Adrenal gland (tissue), 5 donors: ENCODE data around the gene WSCD2.

Experiments
- POLR2A ChIP-seq, 2 donors: fragments of 450-650 bp; IDR thresholded peaks; one replicate each; pipeline ENCODE4 v1.6.1; 2017; ENCODE audit warnings: antibody characterized with exemption in 2 of 2, mild to moderate bottlenecking in 2 of 2, moderate library complexity in 1 of 2
- TF ChIP-seq, protein P1 (sequence below), 6 experiments: fragments of 450-650 bp in 4 of 6; fragments of 200-600 bp in 2 of 6; sonication (generic) in 1 of 6; IDR thresholded peaks; 1 replicate in 5 of 6; 2 replicates in 1 of 6; pipeline versions ENCODE4 v1.5.1 to v1.8.0; 2016 to 2021; ENCODE audit warnings: antibody characterized with exemption in 6 of 6, mild to moderate bottlenecking in 2 of 6, moderate library complexity in 1 of 6
- donor health status: DM: no; HTN: no; CAD: no.

DNA sequence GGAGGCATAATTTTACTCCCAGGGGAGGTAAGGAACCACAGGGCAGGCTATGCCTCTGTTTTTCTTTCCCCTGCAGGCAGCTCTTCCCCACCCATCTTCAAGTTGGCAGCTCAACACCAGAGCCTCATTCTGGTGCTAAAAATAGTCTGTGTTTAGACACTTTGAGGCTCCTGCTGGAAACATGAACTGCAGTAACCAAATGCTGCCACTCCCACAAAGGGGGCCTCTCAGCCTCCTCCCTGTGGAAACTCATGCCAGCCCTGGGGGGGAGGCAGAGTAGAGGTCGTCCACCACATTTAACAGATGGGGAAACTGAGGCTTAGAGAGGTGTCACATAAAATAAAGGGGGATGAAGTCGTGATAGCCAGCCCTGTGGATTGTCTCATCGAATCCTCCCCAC, 61.4 kb downstream of the WSCD2 start:
- TF ChIP-seq, protein P1, sequence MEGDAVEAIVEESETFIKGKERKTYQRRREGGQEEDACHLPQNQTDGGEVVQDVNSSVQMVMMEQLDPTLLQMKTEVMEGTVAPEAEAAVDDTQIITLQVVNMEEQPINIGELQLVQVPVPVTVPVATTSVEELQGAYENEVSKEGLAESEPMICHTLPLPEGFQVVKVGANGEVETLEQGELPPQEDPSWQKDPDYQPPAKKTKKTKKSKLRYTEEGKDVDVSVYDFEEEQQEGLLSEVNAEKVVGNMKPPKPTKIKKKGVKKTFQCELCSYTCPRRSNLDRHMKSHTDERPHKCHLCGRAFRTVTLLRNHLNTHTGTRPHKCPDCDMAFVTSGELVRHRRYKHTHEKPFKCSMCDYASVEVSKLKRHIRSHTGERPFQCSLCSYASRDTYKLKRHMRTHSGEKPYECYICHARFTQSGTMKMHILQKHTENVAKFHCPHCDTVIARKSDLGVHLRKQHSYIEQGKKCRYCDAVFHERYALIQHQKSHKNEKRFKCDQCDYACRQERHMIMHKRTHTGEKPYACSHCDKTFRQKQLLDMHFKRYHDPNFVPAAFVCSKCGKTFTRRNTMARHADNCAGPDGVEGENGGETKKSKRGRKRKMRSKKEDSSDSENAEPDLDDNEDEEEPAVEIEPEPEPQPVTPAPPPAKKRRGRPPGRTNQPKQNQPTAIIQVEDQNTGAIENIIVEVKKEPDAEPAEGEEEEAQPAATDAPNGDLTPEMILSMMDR (IDR thresholded peaks at IDR 0.05): no peak
- TF ChIP-seq POLR2A (IDR thresholded peaks at IDR 0.05): no peak
